Upper lobe of left lung (tissue), 6 donors: ENCODE results near the gene EHD4. TPM values are rescaled to one million over a fixed set of nuclear protein-coding genes. Genes with fewer than 3 reads are reported as not detected.

Experiments
- ATAC-seq, 2 donors: fragments of 200-7000 bp; cut with Tn5 transposase; one replicate each; pipeline ENCODE4 v1.9.1; 2022; ENCODE audit warnings: mild to moderate bottlenecking in 2 of 2, moderate library complexity in 2 of 2; ENCODE audit not compliant: low FRiP score in 2 of 2
- DNase-seq, 2 donors: peaks; one replicate each; pipeline ENCODE4 v3.0.0-alpha.2; 2019 to 2020
- H3K27ac ChIP-seq, 4 donors: fragments of 200-600 bp; sonication (generic); one replicate each; pipeline ENCODE4 v1.5.1; 2016 to 2019
- H3K27me3 ChIP-seq, 4 donors: fragments of 200-600 bp; sonication (generic); one replicate each; pipeline ENCODE4 v1.5.1; 2017 to 2019
- H3K36me3 ChIP-seq, 4 donors: fragments of 200-600 bp; sonication (generic); one replicate each; pipeline ENCODE4 v1.5.1; 2016 to 2019
- H3K4me1 ChIP-seq, 4 donors: fragments of 200-600 bp; sonication (generic); one replicate each; pipeline ENCODE4 v1.5.1; 2018 to 2019
- H3K4me3 ChIP-seq, 4 donors: fragments of 200-600 bp; sonication (generic); one replicate each; pipeline ENCODE4 v1.5.1; 2017 to 2019; ENCODE audit warnings: mild to moderate bottlenecking in 2 of 4, moderate library complexity in 1 of 4
- H3K9me3 ChIP-seq, 4 donors: fragments of 200-600 bp; sonication (generic); one replicate each; pipeline ENCODE4 v1.5.1; 2018 to 2019
- CTCF ChIP-seq, 6 experiments: fragments of 450-650 bp in 4 of 6; fragments of 200-600 bp in 2 of 6; sonication (generic) in 2 of 6; IDR thresholded peaks; one replicate each; pipeline ENCODE4 v1.5.1; 2016 to 2019; ENCODE audit warnings: antibody characterized with exemption in 6 of 6
- EP300 ChIP-seq, 4 donors: sonication (generic); formaldehyde crosslinking; IDR thresholded peaks; one replicate each; pipeline ENCODE4 v1.5.1; 2017; ENCODE audit warnings: antibody characterized with exemption in 4 of 4, control low read depth in 2 of 4
- POLR2A ChIP-seq, 4 donors: fragments of 450-650 bp; IDR thresholded peaks; one replicate each; pipeline ENCODE4 v1.5.1; 2016 to 2017; ENCODE audit warnings: antibody characterized with exemption in 4 of 4, mild to moderate bottlenecking in 2 of 4
- POLR2AphosphoS5 ChIP-seq, 2 donors: sonication (generic); formaldehyde crosslinking; IDR thresholded peaks; one replicate each; pipeline ENCODE4 v1.5.1; 2017; ENCODE audit warnings: antibody characterized with exemption in 2 of 2
- WGBS, 2 donors: methylation state at CpG; one replicate each; pipeline ENCODE4 v1.1.5; 2017 to 2018; 5-methylcytosine and 5-hydroxymethylcytosine counted together
- total RNA-seq, 6 donors: library from RNA; depleted of rRNA in 4 of 6; stranded (reverse); fragments of >200 nt in 4 of 6; gene quantifications; one replicate each; pipeline versions ENCODE4 v1.1.0 to v1.2.1, GENCODE V29; 2016 to 2021
- donor health status: DM: no; HTN: no; CAD: no; lungs with moderate emphysema.
- donor health status: DM: no; HTN: yes; CAD: no; lungs with severe emphysema.

Gene EHD4
- total RNA-seq, 6 donors from 2014 or later, result 23.0 to 46.4 (median 31.5) TPM

GRCh38 chr15:42010434-42010833 is 38.1 kb upstream of the EHD4 start:
- Histone ChIP-seq H3K4me3 (no peak overlapping the region), H3K4me1 (peaks cover 0 to 17% (median 3%) of the 10 kb centered on the region in 4 donors), H3K36me3 (no peaks in the 10 kb centered on the region), H3K9me3 (no peaks in the 10 kb centered on the region), H3K27ac (peak overlapping the region in 1 of 4 donors; percentile 85), H3K27me3 (no peaks in the 10 kb centered on the region)
- TF ChIP-seq POLR2AphosphoS5 (IDR thresholded peaks at IDR 0.05) (no peak), EP300 (IDR thresholded peaks at IDR 0.05) (no peak), POLR2A (IDR thresholded peaks at IDR 0.05) (no peak), CTCF (IDR thresholded peaks at IDR 0.05) (no peak)
- DNase-seq (no peak), ATAC-seq (no peak)
- 77 to 88% methylated on average over 1 of the region's 1 CpG for WGBS, 2 donors

GRCh38 chr15:42009474-42009873 is 37.1 kb upstream of the EHD4 start:
- no peaks in the 10 kb centered on the region for H3K27me3 ChIP-seq
- H3K27ac ChIP-seq, result no peak overlapping the region
- no peaks in the 10 kb centered on the region for H3K36me3 ChIP-seq
- no peak overlapping the region for H3K4me3 ChIP-seq
- H3K9me3 ChIP-seq, result no peaks in the 10 kb centered on the region
- H3K4me1 ChIP-seq, result peaks cover 0 to 17% (median 3%) of the 10 kb centered on the region in 4 donors
- ATAC-seq (no peak), DNase-seq (no peak)
- 96 to 98% methylated on average over 5 of the region's 5 CpGs for WGBS, 2 donors
- TF ChIP-seq EP300 (IDR thresholded peaks at IDR 0.05) (no peak), POLR2AphosphoS5 (IDR thresholded peaks at IDR 0.05) (no peak), CTCF (IDR thresholded peaks at IDR 0.05) (no peak), POLR2A (IDR thresholded peaks at IDR 0.05) (no peak)

GRCh38 chr15:42009022-42009421 is 36.7 kb upstream of the EHD4 start:
- Histone ChIP-seq H3K4me3 (no peak overlapping the region), H3K27ac (no peak overlapping the region), H3K4me1 (peaks cover 0 to 13% (median 3%) of the 10 kb centered on the region in 4 donors), H3K9me3 (no peaks in the 10 kb centered on the region), H3K27me3 (no peaks in the 10 kb centered on the region), H3K36me3 (no peaks in the 10 kb centered on the region)
- no peak for DNase-seq
- no peak for ATAC-seq
- TF ChIP-seq POLR2AphosphoS5 (IDR thresholded peaks at IDR 0.05) (no peak), CTCF (IDR thresholded peaks at IDR 0.05) (no peak), EP300 (IDR thresholded peaks at IDR 0.05) (no peak)

- Histone ChIP-seq H3K9me3 (no peaks in the 10 kb centered on the region), H3K4me1 (peaks cover 0 to 8% (median 3%) of the 10 kb centered on the region in 4 donors), H3K27ac (no peak overlapping the region), H3K27me3 (no peaks in the 10 kb centered on the region), H3K4me3 (no peak overlapping the region), H3K36me3 (no peaks in the 10 kb centered on the region)
- 80 to 92% methylated on average over 1 of the region's 1 CpG for WGBS, 2 donors
- no peak for TF ChIP-seq EP300 (IDR thresholded peaks at IDR 0.05)
- no peak for TF ChIP-seq POLR2AphosphoS5 (IDR thresholded peaks at IDR 0.05)
- TF ChIP-seq CTCF (IDR thresholded peaks at IDR 0.05), result no peak
- no peak for TF ChIP-seq POLR2A (IDR thresholded peaks at IDR 0.05)
- no peak for ATAC-seq
- no peak for DNase-seq
Observed at GRCh38 chr15:42007386-42007785, 35.0 kb upstream of the EHD4 start.

GRCh38 chr15:42002333-42002732 is 30.0 kb upstream of the EHD4 start:
- no peaks in the 10 kb centered on the region for H3K27me3 ChIP-seq
- H3K27ac ChIP-seq, result no peak overlapping the region
- ATAC-seq, result no peak
- no peaks in the 10 kb centered on the region for H3K36me3 ChIP-seq
- 85 to 91% methylated on average over 6 of the region's 6 CpGs for whole genome bisulfite sequencing, 2 donors
- TF ChIP-seq CTCF (IDR thresholded peaks at IDR 0.05) (no peak), EP300 (IDR thresholded peaks at IDR 0.05) (no peak), POLR2A (IDR thresholded peaks at IDR 0.05) (no peak), POLR2AphosphoS5 (IDR thresholded peaks at IDR 0.05) (no peak)
- no peaks in the 10 kb centered on the region for H3K9me3 ChIP-seq
- no peak overlapping the region for H3K4me3 ChIP-seq
- DNase-seq, result no peak
- no peaks in the 10 kb centered on the region for H3K4me1 ChIP-seq
